GM12864 (cell line): ENCODE measurements around the gene CCDC182.

ENCODE experiments used
- DNase-seq: peaks from one replicate; pipeline ENCODE4 v3.0.0-alpha.2; 2011; ENCODE audit warnings: low read depth
- H3K4me3 ChIP-seq: 2 replicates; pipeline ENCODE4 v1.5.1; 2011; ENCODE audit warnings: mild to moderate bottlenecking, low read depth, low read length, control low read depth
- CTCF ChIP-seq: IDR thresholded peaks from 2 replicates; pipeline ENCODE4 v1.5.1; 2011; ENCODE audit warnings: low read depth, mild to moderate bottlenecking, moderate library complexity, low read length, control low read depth, inconsistent platforms; ENCODE audit errors: missing control alignments

Gene CCDC182

GRCh38 chr17:57697197-57697596 lies 47.9 kb downstream of the CCDC182 start:
- H3K4me3 ChIP-seq: no peak overlapping the region
- TF ChIP-seq CTCF: no peak
- DNase-seq: no peak

GRCh38 chr17:57696050-57696449 lies 49.0 kb downstream of the CCDC182 start:
- no peak for TF ChIP-seq CTCF
- no peak for DNase-seq
- H3K4me3 ChIP-seq: no peak overlapping the region
